Activated CD8-positive, alpha-beta memory T cell treated with anti-CD3 and anti-CD28 coated beads for 1 hour (primary cell): ENCODE data around the gene GARRE1.
"Not testable (repeated sequence)": the region's sequence is repeated elsewhere in the genome, so short reads cannot be mapped to it uniquely, and the experiment has no call there.

ENCODE experiments used
- DNase-seq, 2 donors: peaks; one replicate each; pipeline ENCODE4 v3.0.0-alpha.2; 2020; ENCODE audit warnings: low read depth in 1 of 2; ENCODE audit errors: extremely low read depth in 1 of 2

The GARRE1 gene

DNA sequence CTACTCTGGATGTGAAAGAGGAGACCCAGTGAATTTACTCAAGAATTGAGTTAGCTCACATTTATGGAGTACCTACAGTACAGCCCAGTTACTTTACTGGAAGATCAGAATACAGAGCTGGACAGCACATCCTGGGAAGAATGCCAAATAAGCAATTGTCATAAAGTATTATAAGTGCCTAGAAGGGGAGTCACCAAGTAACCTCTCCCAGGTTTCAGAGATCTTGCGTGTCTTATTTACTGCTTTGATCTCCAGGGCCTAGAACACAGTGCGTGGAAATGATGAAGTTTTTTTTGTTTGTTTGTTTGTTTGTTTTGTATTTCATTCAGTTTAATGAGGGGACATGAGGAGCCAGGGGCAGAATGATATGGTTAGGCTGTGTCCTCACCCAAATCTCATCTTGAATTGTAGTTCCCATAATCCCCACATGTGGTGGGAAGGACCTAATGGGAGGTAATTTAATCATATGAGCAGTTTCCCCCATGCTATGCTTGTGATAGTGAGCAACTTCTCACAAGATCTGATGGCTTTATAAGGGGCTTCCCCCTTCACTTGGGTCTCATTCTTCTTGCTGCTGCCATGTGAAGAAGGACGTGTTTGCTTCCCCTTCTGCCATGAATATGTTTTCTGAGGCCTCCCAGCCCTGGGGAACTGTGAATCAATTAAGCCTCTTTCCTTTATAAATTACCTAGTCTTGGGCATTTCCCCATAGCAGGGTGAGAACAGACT lies 5.2 kb downstream of the GARRE1 start:
- no peak for DNase-seq

DNA sequence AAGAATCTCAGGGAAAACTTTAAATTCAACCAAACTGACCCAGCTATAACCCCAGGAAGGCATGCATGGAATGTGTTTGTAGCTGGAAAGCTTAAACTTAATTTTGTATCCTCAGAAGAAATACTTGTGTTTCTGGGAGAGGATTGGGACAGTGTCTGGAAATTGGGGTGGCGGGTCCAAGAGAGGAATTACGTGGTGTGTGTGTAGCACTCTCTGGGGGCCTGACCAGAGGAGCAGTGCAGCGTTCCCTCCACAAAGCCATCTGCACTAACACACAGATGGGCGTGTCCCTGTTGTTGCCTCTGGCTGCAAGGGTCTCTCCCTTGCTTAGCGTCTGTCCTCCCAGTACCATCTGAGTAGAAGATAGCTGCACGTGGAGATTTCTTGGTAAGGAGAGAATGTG lies 6.4 kb downstream of the GARRE1 start:
- no peak for DNase-seq

DNA sequence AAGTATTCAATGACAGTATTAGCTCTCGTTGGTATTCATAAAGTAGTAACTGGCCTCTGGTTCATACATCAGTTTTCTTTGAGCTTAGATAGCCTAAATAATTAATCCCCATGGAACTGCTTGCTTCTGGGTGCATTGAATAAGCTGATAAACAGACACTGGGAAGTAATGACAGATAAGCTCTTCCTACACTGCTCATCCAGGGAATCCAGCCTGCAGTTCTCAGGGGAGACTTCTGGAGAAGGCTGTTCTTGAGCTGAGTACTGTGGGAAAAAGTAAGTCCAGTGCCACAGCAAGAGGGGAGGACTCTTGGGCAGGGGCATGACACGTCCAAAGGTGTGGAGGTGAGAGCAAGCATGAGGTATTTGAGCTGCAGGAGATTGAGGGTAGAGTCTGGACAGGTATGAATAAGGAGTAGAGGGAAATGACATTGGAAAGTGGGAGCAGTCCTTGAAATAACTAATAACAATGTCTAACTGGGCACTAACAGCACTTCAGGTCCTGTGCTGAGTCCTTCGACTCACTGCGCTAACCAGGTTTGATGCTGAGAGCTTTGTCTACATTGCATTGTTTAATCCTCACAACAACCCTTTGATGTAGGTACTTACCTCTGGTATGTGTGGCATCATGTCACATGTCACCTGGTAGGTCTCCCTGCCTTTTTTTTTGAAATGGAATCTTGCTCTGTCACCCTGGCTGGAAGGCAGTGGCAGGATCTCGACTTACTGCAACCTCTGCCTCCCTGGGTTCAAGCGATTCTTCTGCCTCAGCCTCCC lies 7.2 kb downstream of the GARRE1 start:
- no peak for DNase-seq

DNA sequence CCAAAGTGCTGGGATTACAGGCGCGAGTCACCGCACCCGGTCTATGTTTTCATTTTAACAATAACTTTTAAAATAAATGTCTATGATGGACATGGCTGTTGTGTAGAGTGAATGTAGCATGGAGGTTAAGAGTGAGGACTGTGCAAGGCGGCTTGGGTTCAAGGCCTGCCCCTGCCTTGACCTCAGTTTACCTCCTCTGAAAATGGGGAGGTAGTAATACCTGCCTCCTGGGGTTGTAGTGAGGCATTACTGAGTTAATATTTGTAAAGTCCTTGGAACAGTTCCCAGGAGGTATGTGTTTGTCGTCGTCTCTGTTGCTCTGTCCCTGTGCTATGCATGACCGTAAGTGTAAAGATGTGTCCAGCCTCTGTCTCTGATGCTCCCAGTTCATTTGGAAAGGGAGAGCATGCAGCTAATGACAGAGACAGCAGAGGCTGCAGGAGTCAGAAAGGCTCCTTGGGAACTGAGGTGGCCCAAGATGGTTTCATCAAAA lies 9.4 kb downstream of the GARRE1 start:
- DNase-seq = no peak

DNA sequence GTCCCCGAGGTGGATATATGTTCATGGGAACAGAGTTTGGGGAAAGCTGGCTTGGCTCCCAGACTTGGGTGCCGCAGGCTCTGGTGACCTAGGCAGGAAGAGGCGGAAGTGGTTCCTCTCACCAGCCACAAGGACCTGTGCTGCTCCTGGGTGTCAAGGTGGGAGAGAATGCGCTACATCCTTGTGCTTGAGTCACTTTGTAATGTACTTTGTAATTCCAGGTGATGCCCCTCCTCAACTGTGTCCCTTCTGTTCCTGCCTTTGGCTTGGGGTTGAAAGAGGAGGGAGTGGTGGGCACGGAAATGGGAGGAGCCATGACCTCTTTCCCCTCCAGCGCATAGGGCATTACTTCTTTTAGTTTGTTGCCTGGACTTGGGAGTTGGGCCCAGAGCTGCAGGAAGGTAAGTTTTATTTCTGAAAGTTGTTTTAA lies 10.9 kb downstream of the GARRE1 start:
- DNase-seq = no peak

DNA sequence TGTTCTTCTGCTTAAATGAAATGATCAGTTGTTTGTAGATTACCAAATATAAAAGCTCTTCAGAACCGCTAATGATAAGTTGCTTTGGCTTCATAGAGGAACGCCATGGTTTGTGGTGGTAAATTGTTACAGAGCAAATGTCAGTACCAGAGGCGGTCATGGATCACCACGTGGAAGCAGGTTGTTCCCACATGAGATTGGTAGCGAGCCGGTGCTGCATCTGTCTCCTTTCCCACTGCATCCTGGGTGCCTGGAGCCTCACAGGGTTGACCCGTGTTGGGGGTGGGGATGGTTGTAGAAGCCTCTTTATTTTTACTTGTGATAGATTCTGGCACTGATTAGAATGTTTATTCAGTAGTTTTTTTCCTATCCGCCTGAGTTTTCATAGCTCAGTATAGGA lies 14.7 kb downstream of the GARRE1 start:
- no peak for DNase-seq

- no peak for DNase-seq
Observed at GRCh38 chr19:34269489-34269888, 15.1 kb downstream of the GARRE1 start.

- DNase-seq = peak; percentile 41 to 53
Observed at GRCh38 chr19:34269968-34270621, 15.7 kb downstream of the GARRE1 start.

GRCh38 chr19:34273121-34273520 lies 18.8 kb downstream of the GARRE1 start:
- no peak for DNase-seq

- no peak for DNase-seq
Observed at GRCh38 chr19:34274284-34274826, 20.0 kb downstream of the GARRE1 start.

DNA sequence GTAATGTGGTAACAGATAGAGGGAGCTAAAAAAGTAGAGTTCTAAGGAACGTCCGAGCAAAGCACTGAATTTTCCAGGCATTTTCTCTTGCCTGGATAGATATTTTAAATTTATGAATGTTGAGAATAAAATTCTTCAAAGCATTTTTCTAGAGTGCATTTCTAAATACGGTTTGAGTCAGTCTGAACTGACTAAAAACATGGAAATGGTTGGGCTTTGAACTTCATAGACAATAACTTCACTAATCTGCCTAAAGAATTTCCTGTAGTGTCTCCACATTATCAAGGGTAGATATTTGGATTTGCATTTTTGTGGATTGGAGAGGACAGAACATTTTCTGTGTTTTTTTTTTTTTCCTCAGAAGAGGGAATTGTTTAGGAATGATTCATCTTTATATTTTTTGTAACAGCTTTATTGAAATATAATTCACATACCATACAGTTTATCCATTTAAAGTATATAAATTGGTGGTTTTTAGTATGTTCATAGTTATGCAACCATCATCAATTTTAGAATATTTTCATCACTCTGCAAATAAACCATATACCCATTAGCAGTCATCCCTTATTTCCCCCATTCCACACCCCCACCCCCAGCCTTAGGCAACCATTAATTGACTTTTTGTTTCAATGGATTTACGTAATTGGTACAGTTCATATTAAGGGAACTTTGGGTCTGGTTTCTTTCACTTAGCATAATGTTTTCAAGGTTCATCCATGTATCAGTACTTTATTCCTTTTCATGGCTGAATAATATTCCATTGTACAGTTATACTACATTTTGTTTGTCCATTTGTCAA lies 20.7 kb downstream of the GARRE1 start:
- DNase-seq = no peak

DNA sequence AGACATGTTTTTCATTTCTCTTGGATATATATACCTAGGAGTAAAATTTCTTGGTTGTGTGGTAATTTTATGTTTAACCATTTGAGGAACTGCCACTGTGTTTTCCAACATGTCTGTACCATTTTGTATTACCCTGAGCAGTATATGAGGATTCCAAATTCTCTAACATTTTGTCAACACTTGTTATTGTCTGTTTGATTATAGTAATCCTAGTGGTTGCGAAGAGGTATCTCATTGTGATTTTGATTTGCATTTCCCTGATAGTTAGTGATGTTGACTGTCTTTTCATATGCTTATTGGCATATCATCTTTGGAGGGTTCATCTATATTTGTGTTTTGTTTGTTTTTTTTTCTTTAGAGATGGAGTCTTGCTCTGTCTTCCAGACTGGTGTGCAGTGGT lies 21.4 kb downstream of the GARRE1 start:
- no peak for DNase-seq

DNA sequence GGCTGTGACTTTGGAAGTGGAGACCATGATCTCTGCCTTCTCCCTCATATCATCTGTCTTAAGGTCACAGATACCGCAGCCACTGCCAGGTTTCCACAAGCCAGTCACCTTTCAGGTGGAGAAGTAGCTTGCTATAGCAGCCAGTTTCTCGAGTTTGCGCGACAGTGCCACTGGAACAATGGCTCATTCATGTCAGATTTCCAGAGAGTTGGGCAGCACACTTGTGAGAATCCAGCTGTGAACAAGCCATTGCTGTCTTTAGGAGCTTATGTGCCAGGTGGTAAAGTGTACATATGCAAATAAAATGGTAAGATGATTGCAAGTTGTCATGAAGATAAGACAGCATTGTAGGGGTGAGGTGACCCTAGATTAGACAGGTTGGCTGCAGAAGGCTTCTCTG lies 22.3 kb downstream of the GARRE1 start:
- no peak for DNase-seq

DNA sequence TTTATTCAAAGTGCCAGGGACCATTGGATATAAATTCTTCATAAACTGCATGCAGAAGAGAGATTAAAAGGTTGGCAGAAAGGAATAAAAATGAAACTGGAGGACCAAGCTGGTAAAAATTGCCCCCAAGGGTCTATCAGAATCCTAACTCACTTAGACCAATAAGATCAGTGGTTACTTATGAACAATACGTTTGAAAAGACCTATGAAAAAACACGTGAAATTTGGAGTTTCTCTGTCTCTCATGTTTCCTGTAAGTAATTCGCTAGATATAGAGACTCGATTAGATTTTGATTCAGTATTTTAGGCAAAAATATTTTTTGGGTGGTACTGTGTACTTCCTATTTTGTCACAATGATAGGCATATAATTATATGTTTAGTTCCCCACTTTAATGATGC lies 22.9 kb downstream of the GARRE1 start:
- DNase-seq = no peak

DNA sequence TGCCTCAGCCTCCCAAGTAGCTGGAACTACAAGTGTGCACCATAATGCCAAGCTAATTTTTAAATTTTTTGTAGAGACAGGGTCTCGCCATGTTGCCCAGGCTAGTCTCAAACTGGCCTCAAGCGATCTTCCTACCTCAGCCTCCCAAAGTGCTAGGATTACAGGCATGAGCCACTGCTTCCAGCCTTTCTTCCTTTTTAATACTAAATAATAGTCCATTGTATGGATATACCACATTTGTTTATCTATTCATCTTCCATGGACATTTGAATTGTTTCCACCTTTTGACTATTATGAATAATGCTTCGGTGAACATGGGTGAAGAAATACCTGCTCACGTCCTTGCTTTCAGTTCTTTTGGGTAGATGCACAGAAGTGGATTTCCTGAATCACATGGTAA lies 24.4 kb downstream of the GARRE1 start:
- DNase-seq = no peak

- not testable (repeated sequence) for DNase-seq
Observed at GRCh38 chr19:34281444-34281843, 27.1 kb downstream of the GARRE1 start.

DNA sequence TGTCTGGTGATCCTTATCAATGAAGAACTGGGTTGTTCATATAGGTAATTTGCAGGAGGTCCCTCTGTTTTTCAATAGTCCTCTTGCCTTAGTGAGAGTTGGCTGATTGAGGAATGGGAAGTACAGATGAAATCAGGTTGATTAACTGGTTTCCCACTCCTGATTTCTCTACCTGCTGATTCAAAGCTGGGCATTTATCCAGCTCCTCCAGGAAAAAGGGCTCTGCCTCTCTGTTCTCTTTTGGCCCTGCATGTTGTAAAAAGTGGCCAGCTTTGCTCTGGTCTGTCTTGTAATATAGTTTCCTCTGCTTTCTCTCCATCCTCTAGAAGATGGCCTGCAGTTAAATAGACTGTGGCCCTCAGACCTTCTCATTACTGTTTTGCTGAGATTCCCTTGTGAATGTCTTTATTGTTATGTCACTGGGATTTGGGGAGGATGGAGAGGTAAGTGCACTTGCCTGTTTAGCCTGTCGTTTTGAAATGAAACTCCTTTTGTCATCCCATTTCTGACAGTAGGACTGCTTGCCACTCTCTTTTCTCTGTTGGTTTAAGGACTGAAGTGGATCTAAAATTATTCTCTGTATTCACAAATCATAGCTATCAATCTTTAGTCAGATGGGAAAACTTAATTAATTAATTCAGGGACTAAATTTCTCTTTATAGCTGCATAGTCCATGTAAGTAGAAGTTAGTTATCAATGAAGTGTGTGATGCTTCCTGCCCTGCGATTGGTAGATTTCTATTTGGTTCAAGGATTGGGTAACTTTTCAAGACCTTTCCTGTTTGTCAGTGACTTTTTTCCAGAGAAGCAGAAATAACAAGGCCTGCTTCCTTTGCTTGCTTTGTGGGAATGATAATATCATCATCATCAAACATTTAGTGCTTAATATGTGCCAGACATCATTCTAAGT lies 28.5 kb downstream of the GARRE1 start:
- no peak for DNase-seq

DNA sequence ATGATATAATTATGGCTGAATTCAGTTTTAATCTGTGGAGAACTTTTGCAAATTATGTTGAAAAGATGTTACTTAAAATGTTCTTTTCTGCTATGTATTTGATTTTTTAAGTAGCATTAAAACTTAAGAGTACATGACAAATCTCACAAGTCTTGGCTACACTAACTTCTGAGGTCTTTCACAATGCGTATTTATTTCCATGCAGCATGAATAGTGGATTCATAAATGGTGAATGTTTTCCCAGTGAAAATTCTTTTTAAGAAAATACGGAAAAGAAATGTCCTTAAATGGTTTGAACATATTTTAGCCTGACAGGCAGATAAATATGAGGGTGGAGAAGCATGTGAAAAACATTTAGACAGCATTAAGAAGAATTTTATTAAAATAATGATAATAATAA lies 30.2 kb downstream of the GARRE1 start:
- no peak for DNase-seq

DNA sequence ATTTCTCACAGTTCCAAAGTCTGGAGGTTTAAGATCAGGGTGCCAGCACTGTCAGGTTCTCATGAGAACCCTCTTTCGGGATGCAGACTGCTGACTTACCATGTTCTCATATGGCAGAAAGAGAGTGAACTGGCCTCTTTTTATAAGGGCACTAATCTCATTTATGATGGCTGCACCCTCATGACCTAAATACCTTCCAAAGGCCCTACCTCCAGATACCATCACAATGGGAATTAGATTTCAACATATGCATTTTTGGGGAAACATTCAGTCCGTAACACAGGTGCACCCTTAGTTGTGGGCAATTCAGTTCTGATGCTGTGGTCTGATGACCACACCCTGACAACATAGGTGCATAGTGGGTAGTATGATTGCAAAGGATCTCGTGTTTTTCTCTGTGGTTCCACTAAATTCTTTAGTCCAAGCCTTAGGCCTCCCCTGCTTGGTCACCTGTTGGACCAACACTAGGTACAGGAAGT lies 33.3 kb downstream of the GARRE1 start:
- DNase-seq = no peak
